Keratinocyte (primary cell): ENCODE results near the gene ADGRL3.

Experiments used
- CTCF ChIP-seq, 3 experiments: IDR thresholded peaks in 1 of 3; conservative IDR thresholded peaks in 1 of 3; optimal IDR thresholded peaks in 1 of 3; 2 replicates in 2 of 3; 3 replicates in 1 of 3; pipeline versions ENCODE3 to v1.5.1; 2011; ENCODE audit warnings: low read length in 3 of 3, mild to moderate bottlenecking in 3 of 3, moderate library complexity in 2 of 3, control low read depth in 1 of 3, inconsistent platforms in 1 of 3; ENCODE audit not compliant: insufficient read depth in 2 of 3; ENCODE audit errors: extremely low read depth in 1 of 3
- EZH2 ChIP-seq: IDR thresholded peaks from one replicate; pipeline ENCODE4 v1.6.1; 2012; ENCODE audit warnings: inconsistent platforms, mild to moderate bottlenecking, low read length, moderate library complexity

DNA sequence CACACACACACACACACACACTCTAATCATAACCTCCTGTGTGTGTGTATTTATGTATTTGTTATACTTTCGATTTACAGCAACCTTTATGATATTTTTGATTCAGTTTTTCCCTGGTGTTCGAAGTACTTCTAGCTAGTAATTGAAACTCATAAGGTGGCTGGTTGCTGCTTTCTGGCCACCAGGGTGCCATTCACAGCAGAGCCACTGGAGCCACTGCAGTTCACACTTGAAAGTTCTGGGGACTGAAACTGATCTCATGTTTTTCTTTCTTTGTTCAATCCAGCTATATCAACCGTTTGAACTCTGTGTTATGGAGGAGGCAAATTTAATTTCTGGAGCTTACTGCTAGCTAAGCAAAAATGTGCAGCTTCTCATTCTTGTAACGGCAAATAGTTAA, 419.4 kb downstream of the ADGRL3 start:
- peak in 1 of 3 experiments; percentile 23 for TF ChIP-seq CTCF (optimal IDR thresholded peaks at IDR 0.05 in 1 of 3, IDR thresholded peaks at IDR 0.05 in 1 of 3, conservative IDR thresholded peaks at IDR 0.05 in 1 of 3; ENCODE audit: extremely low read depth in 1 of 3, insufficient read depth in 2 of 3, low read length in 3 of 3)
- no peak for TF ChIP-seq EZH2
